Cardiac fibroblast (primary cell): ENCODE measurements around the gene CLDN12.

Source experiments
- DNase-seq, 2 donors: peaks; one replicate each; pipeline versions ENCODE4 v3.0.0 to v3.0.0-alpha.2; 2010; ENCODE audit warnings: low read depth in 2 of 2
- H3K4me3 ChIP-seq, 2 donors: replicated peaks in 1 of 2; 1 replicate in 1 of 2; 2 replicates in 1 of 2; pipeline ENCODE4 v1.5.1; 2011; ENCODE audit warnings: low read depth in 2 of 2, low read length in 2 of 2, mild to moderate bottlenecking in 2 of 2, moderate library complexity in 1 of 2
- CTCF ChIP-seq: IDR thresholded peaks from one replicate; pipeline ENCODE4 v1.5.1; 2011; ENCODE audit warnings: low read depth, mild to moderate bottlenecking, low read length, inconsistent platforms

The CLDN12 gene

GRCh38 chr7:90391488-90391887 lies 11.8 kb upstream of the CLDN12 start:
- no peak overlapping the region for H3K4me3 ChIP-seq
- no peak for TF ChIP-seq CTCF
- no peak for DNase-seq

- no peak for DNase-seq
- H3K4me3 ChIP-seq: no peak overlapping the region
- TF ChIP-seq CTCF: no peak
These were observed 6.8 kb upstream of the CLDN12 start for GRCh38 chr7:90396420-90396819.

GRCh38 chr7:90401989-90402388 lies 1.3 kb upstream of the CLDN12 start:
- TF ChIP-seq CTCF: no peak
- H3K4me3 ChIP-seq: no peak overlapping the region
- peak in 1 of 2 donors; percentile 34 for DNase-seq

GRCh38 chr7:90402785-90403173 lies 482 bp upstream of the CLDN12 start:
- TF ChIP-seq CTCF: no peak
- no peak for DNase-seq
- peak overlapping the region; percentile 55 to 78 for H3K4me3 ChIP-seq

GRCh38 chr7:90404777-90405176 lies 1.5 kb downstream of the CLDN12 start:
- H3K4me3 ChIP-seq: no peak overlapping the region
- DNase-seq: peak in 1 of 2 donors; percentile 49
- TF ChIP-seq CTCF: no peak

- TF ChIP-seq CTCF: no peak
- no peak for DNase-seq
- no peak overlapping the region for H3K4me3 ChIP-seq
These were observed 4.2 kb downstream of the CLDN12 start for GRCh38 chr7:90407484-90407821.

GRCh38 chr7:90408142-90408541 lies 4.9 kb downstream of the CLDN12 start:
- no peak overlapping the region for H3K4me3 ChIP-seq
- TF ChIP-seq CTCF: no peak
- no peak for DNase-seq
